Activated T-cell treated with anti-CD3 and anti-CD28 coated beads, Interleukin-2, amount 50 U/mL, for 72 hours (primary cell): ENCODE data around the gene PGBD1. TPM values are rescaled to one million over a fixed set of nuclear protein-coding genes. Genes with fewer than 3 reads are reported as not detected.

Experiments
- ATAC-seq, 2 donors: fragments of 150-1000 bp; cut with Tn5 transposase; replicated peaks in 1 of 2; 2 replicates each; pipeline ENCODE4 v1.10.0; 2021; ENCODE audit warnings: moderate library complexity in 2 of 2, mild to moderate bottlenecking in 1 of 2
- DNase-seq, 2 donors: peaks; one replicate each; pipeline ENCODE4 v3.0.0; 2021 to 2022; ENCODE audit warnings: mixed read lengths in 1 of 2
- H3K27ac Mint-ChIP-seq: one replicate; pipeline ENCODE4 v1.8.0; 2022; ENCODE audit warnings: mild to moderate bottlenecking, moderate library complexity, mixed read lengths
- H3K27me3 Mint-ChIP-seq: one replicate; pipeline ENCODE4 v1.8.0; 2022; ENCODE audit warnings: low read depth, mixed read lengths
- H3K36me3 Mint-ChIP-seq, 2 donors: one replicate each; pipeline ENCODE4 v1.8.0; 2022; ENCODE audit warnings: mixed read lengths in 2 of 2, mild to moderate bottlenecking in 1 of 2; ENCODE audit not compliant: insufficient read depth in 2 of 2
- H3K4me1 Mint-ChIP-seq: one replicate; pipeline ENCODE4 v1.8.0; 2022; ENCODE audit warnings: low read depth, mixed read lengths
- H3K4me3 Mint-ChIP-seq, 2 donors: one replicate each; pipeline ENCODE4 v1.8.0; 2022; ENCODE audit warnings: mild to moderate bottlenecking in 2 of 2, mixed read lengths in 2 of 2, moderate library complexity in 2 of 2
- H3K9me3 Mint-ChIP-seq, 2 donors: one replicate each; pipeline ENCODE4 v1.8.0; 2022; ENCODE audit warnings: mixed read lengths in 2 of 2
- total RNA-seq, 2 donors: library from RNA; stranded (reverse); gene quantifications; one replicate each; pipeline ENCODE4 v1.2.3, GENCODE V29; 2022

Gene PGBD1
- total RNA-seq, 2 donors from 2014 or later = 4.7 to 5.9 TPM

- DNase-seq = no peak
- H3K36me3 Mint-ChIP-seq = peaks cover 2 to 4% of the 10 kb centered on the region in 2 donors
- H3K4me3 Mint-ChIP-seq = peak overlapping the region; percentile 94 to 97
- peaks cover 9% of the 10 kb centered on the region for H3K27me3 Mint-ChIP-seq
- peaks cover 29% of the 10 kb centered on the region for H3K4me1 Mint-ChIP-seq
- peak overlapping the region; percentile 94 for H3K27ac Mint-ChIP-seq
- ATAC-seq = no peak
- no peaks in the 10 kb centered on the region for H3K9me3 Mint-ChIP-seq
These were observed 68.0 kb downstream of the PGBD1 start for GRCh38 chr6:28349344-28349891.

- Mint-ChIP-seq H3K9me3 (no peaks in the 10 kb centered on the region), H3K27me3 (peaks cover 9% of the 10 kb centered on the region), H3K4me1 (peaks cover 32% of the 10 kb centered on the region), H3K27ac (peak within 1 kb of the TSS; percentile 94), H3K36me3 (peaks cover 2 to 4% of the 10 kb centered on the region in 2 donors), H3K4me3 (peak within 1 kb of the TSS; percentile 94 to 97)
- DNase-seq = peak; percentile 90 to 91
- peak; percentile 100 for ATAC-seq
These were observed 68.7 kb downstream of the PGBD1 start, which contains the start of gene ZKSCAN3 for GRCh38 chr6:28349892-28350737. Gene ZKSCAN3 (plus strand): TSS chr6:28349947. CDS start chr6:28359587, 9,640 bp downstream.

GRCh38 chr6:28351087-28351486 lies 69.7 kb downstream of the PGBD1 start:
- H3K27ac Mint-ChIP-seq = no peak overlapping the region
- peaks cover 9% of the 10 kb centered on the region for H3K27me3 Mint-ChIP-seq
- no peaks in the 10 kb centered on the region for H3K9me3 Mint-ChIP-seq
- DNase-seq = no peak
- no peak for ATAC-seq
- peaks cover 42% of the 10 kb centered on the region for H3K4me1 Mint-ChIP-seq
- peak overlapping the region; percentile 94 to 97 for H3K4me3 Mint-ChIP-seq
- peaks cover 2 to 4% of the 10 kb centered on the region in 2 donors for H3K36me3 Mint-ChIP-seq

GRCh38 chr6:28351493-28351925 lies 70.1 kb downstream of the PGBD1 start:
- H3K4me3 Mint-ChIP-seq = peak overlapping the region; percentile 94 to 97
- no peak overlapping the region for H3K27ac Mint-ChIP-seq

More at GRCh38 chr6:28351493-28351925, 70.1 kb downstream of the PGBD1 start:
- Mint-ChIP-seq H3K27me3 (peaks cover 9% of the 10 kb centered on the region), H3K9me3 (no peaks in the 10 kb centered on the region), H3K36me3 (peaks cover 2 to 4% of the 10 kb centered on the region in 2 donors), H3K4me1 (peaks cover 44% of the 10 kb centered on the region)
- DNase-seq (no peak), ATAC-seq (no peak)

Other genes with a start within 250 kb of the PGBD1 start
- gene ZNF165, start 201.0 kb upstream of the PGBD1 start, total RNA-seq = 1 to 10 TPM; 5.1 to 6.1 TPM
- 1 to 10 TPM; 5.1 to 7.9 TPM for gene ZSCAN16, start 157.0 kb upstream of the PGBD1 start, total RNA-seq
- 10 to 100 TPM; 29.8 to 32.0 TPM for gene ZKSCAN8, start 139.7 kb upstream of the PGBD1 start, total RNA-seq
- 1 to 10 TPM; 7.5 to 9.2 TPM for gene ZSCAN9, start 56.3 kb upstream of the PGBD1 start, total RNA-seq
- gene ZKSCAN4, start 29.3 kb upstream of the PGBD1 start, total RNA-seq = 1 to 10 TPM; 5.1 to 7.6 TPM
- gene NKAPL, start 22.3 kb upstream of the PGBD1 start, total RNA-seq = under 1 TPM in 1 of 2 donors, not detected in 1; 0.14 TPM
- 10 to 100 TPM; 10.1 to 10.7 TPM for gene ZSCAN26, start 14.4 kb upstream of the PGBD1 start, total RNA-seq
- gene ZSCAN31, start 54.6 kb downstream of the PGBD1 start, total RNA-seq = 1 to 10 TPM; 1.5 to 2.1 TPM
- gene ZKSCAN3, start 68.4 kb downstream of the PGBD1 start, total RNA-seq = 1 to 10 TPM; 3.3 to 5.2 TPM
- 1 to 10 TPM; 5.6 to 6.4 TPM for gene ZSCAN12, start 118.2 kb downstream of the PGBD1 start, total RNA-seq
- 1 to 10 TPM; 2.5 to 4.3 TPM for gene ZSCAN23, start 161.9 kb downstream of the PGBD1 start, total RNA-seq
- not detected for gene GPX6, start 234.2 kb downstream of the PGBD1 start, total RNA-seq
- not detected for gene GPX5, start 244.3 kb downstream of the PGBD1 start, total RNA-seq